GM12878 (cell line): Measurements from ENCODE around the gene ANO6. TPM values are rescaled to one million over a fixed set of nuclear protein-coding genes. Genes with fewer than 3 reads are reported as not detected.

ENCODE experiments used
- ATF7 ChIP-seq: fragments of 450-650 bp; IDR thresholded peaks from 2 replicates; pipeline ENCODE4 v1.6.1; 2016; ENCODE audit warnings: low read depth, mild to moderate bottlenecking
- FOS ChIP-seq: IDR thresholded peaks from 3 replicates; pipeline ENCODE4 v1.6.1; 2011; ENCODE audit warnings: borderline replicate concordance; ENCODE audit not compliant: insufficient read length; ENCODE audit errors: extremely low read depth
- LARP7 ChIP-seq: fragments of 450-650 bp; IDR thresholded peaks from 2 replicates; pipeline ENCODE4 v1.6.1; 2017; ENCODE audit warnings: mild to moderate bottlenecking
- NFYB ChIP-seq: IDR thresholded peaks from 2 replicates; pipeline ENCODE4 v1.6.1; 2011; ENCODE audit warnings: low read depth, mild to moderate bottlenecking, low read length, improper control_type of control experiment, moderate library complexity; ENCODE audit not compliant: insufficient read depth
- RAD21 ChIP-seq: IDR thresholded peaks from 2 replicates; pipeline ENCODE4 v1.6.1; 2011; ENCODE audit warnings: mild to moderate bottlenecking, low read depth, low read length, moderate library complexity; ENCODE audit not compliant: insufficient read depth
- SUPT20H ChIP-seq: IDR thresholded peaks from 2 replicates; pipeline ENCODE4 v1.6.1; 2011; ENCODE audit warnings: low read depth, mild to moderate bottlenecking, low read length, moderate library complexity, borderline replicate concordance; ENCODE audit not compliant: control insufficient read depth
- ZNF217 ChIP-seq: fragments of 450-650 bp; IDR thresholded peaks from 2 replicates; pipeline ENCODE4 v1.6.1; 2017; ENCODE audit warnings: antibody characterized with exemption, mild to moderate bottlenecking
- ZNF24 ChIP-seq: fragments of 450-650 bp; IDR thresholded peaks from 2 replicates; pipeline ENCODE4 v1.6.1; 2017; ENCODE audit warnings: antibody characterized with exemption, mild to moderate bottlenecking
- ZNF384 ChIP-seq: IDR thresholded peaks from 2 replicates; pipeline ENCODE4 v1.6.1; 2012; ENCODE audit warnings: low read depth, mild to moderate bottlenecking, low read length, improper control_type of control experiment, borderline replicate concordance
- ZZZ3 ChIP-seq: IDR thresholded peaks from 2 replicates; pipeline ENCODE4 v1.6.1; 2011; ENCODE audit warnings: low read depth; ENCODE audit not compliant: control insufficient read depth, insufficient read length
- polyA plus RNA-seq, 11 experiments: library from polyadenylated mRNA; depleted of rRNA in 4 of 11; unstranded in 6 of 11; stranded (reverse) in 5 of 11; fragments of >200 nt; fragmentation: Nextera tagmentation in 4 of 11; fragmentation: Illumina TruSeq in 1 of 11; extraction: Ambion mirVana in 4 of 11; extraction: Trizol in 1 of 11; gene quantifications; 1 replicate in 1 of 11; 2 replicates in 10 of 11; pipeline versions ENCODE4 v1.2.1 to v1.2.3, GENCODE V29; 2011 to 2016; ENCODE audit warnings: inconsistent platforms in 2 of 11, missing spikeins in 2 of 11, low read depth in 1 of 11
- total RNA-seq, 4 experiments: library from RNA; depleted of rRNA in 3 of 4; stranded (reverse); fragments of >200 nt in 3 of 4; fragmentation: Illumina TruSeq in 1 of 4; extraction: Trizol in 1 of 4; gene quantifications; 2 replicates each; pipeline versions ENCODE4 v1.2.1 to v1.2.3, GENCODE V29; 2013 to 2021
- TF ChIP-seq, protein P1 (sequence below), 3 experiments: IDR thresholded peaks in 2 of 3; conservative IDR thresholded peaks in 1 of 3; 2 replicates each; pipeline ENCODE4 v1.5.1; 2011; ENCODE audit warnings: low read depth in 3 of 3, low read length in 3 of 3, mild to moderate bottlenecking in 3 of 3, control low read depth in 2 of 3, moderate library complexity in 2 of 3, inconsistent platforms in 1 of 3, mixed read lengths in 1 of 3; ENCODE audit not compliant: control insufficient read depth in 2 of 3, insufficient read depth in 1 of 3; ENCODE audit errors: extremely low read depth in 1 of 3
- TF ChIP-seq, protein P2 (sequence below): fragments of 450-650 bp; conservative IDR thresholded peaks from 2 replicates; pipeline ENCODE4 v1.6.1; 2017; ENCODE audit warnings: mild to moderate bottlenecking, moderate library complexity
- TF ChIP-seq, protein P3 (sequence below): fragments of 450-650 bp; formaldehyde crosslinking; IDR thresholded peaks from 2 replicates; pipeline ENCODE4 v1.5.0; 2022; ENCODE audit warnings: mild to moderate bottlenecking, missing genetic modification characterization
- TF ChIP-seq, protein P4 (sequence below): fragments of 450-650 bp; IDR thresholded peaks from 2 replicates; pipeline ENCODE4 v1.6.1; 2017; ENCODE audit warnings: mild to moderate bottlenecking, low read depth, inconsistent platforms; ENCODE audit not compliant: poor library complexity, severe bottlenecking

Gene ANO6
- total and polyA plus RNA-seq, 10 of the 15 experiments (the other 5 are each of a cell fraction or from before 2014, with no cell fraction given) = 4.6 to 30.3 (median 26.0) TPM

DNA sequence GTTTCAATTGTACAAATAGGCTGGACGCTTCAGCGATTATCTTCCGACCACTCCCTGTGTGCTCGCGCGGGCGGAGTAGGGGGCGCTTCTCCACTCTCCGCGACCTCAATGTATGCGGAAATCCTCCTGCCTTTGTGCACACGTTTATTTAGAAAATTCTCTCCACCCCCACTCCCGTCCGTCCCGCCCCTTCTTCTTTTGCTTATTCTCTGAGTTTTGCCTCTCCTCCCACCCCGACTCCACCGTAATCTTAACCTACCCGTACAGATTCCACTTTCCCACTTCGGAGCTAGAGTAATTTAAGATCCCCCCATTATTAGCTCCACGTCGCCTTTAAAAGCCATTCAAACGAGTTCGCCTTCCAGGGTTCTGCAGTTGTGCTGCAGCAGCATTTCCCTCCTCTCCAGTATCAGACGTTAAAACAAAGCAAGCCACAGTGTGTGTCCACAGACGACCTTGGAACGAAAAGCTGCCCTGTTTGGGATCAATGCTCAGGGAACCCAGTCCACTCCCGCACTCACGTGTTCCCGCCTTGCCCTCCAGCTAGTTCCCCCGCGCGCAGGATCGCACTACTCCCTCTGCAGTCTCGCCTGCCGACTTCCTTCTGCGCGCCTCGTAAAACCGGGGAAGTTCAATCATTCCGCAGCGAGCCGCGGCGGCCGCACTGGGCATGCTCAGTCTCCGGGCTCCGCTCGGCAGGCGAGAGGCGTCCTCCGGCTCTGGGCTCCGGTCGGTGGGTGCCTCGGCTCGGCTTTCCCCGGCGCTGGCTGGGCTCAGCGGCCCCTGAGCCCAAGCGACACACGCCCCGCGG is at the start of gene ANO6 (continued):
- TF ChIP-seq, protein P1, sequence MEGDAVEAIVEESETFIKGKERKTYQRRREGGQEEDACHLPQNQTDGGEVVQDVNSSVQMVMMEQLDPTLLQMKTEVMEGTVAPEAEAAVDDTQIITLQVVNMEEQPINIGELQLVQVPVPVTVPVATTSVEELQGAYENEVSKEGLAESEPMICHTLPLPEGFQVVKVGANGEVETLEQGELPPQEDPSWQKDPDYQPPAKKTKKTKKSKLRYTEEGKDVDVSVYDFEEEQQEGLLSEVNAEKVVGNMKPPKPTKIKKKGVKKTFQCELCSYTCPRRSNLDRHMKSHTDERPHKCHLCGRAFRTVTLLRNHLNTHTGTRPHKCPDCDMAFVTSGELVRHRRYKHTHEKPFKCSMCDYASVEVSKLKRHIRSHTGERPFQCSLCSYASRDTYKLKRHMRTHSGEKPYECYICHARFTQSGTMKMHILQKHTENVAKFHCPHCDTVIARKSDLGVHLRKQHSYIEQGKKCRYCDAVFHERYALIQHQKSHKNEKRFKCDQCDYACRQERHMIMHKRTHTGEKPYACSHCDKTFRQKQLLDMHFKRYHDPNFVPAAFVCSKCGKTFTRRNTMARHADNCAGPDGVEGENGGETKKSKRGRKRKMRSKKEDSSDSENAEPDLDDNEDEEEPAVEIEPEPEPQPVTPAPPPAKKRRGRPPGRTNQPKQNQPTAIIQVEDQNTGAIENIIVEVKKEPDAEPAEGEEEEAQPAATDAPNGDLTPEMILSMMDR (IDR thresholded peaks at IDR 0.05 in 2 of 3, conservative IDR thresholded peaks at IDR 0.05 in 1 of 3; ENCODE audit: control insufficient read depth in 2 of 3, extremely low read depth in 1 of 3, insufficient read depth in 1 of 3, low read depth in 3 of 3, low read length in 3 of 3) = peak in 2 of 3 experiments; percentile 13 to 47; a peak in 2 of 6 replicates
- TF ChIP-seq, protein P2, sequence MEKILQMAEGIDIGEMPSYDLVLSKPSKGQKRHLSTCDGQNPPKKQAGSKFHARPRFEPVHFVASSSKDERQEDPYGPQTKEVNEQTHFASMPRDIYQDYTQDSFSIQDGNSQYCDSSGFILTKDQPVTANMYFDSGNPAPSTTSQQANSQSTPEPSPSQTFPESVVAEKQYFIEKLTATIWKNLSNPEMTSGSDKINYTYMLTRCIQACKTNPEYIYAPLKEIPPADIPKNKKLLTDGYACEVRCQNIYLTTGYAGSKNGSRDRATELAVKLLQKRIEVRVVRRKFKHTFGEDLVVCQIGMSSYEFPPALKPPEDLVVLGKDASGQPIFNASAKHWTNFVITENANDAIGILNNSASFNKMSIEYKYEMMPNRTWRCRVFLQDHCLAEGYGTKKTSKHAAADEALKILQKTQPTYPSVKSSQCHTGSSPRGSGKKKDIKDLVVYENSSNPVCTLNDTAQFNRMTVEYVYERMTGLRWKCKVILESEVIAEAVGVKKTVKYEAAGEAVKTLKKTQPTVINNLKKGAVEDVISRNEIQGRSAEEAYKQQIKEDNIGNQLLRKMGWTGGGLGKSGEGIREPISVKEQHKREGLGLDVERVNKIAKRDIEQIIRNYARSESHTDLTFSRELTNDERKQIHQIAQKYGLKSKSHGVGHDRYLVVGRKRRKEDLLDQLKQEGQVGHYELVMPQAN = no peak; the same call in 1 of the 2 replicates
- peak; percentile 41; the same call in 1 of the 2 replicates for TF ChIP-seq ATF7
- TF ChIP-seq, protein P3, sequence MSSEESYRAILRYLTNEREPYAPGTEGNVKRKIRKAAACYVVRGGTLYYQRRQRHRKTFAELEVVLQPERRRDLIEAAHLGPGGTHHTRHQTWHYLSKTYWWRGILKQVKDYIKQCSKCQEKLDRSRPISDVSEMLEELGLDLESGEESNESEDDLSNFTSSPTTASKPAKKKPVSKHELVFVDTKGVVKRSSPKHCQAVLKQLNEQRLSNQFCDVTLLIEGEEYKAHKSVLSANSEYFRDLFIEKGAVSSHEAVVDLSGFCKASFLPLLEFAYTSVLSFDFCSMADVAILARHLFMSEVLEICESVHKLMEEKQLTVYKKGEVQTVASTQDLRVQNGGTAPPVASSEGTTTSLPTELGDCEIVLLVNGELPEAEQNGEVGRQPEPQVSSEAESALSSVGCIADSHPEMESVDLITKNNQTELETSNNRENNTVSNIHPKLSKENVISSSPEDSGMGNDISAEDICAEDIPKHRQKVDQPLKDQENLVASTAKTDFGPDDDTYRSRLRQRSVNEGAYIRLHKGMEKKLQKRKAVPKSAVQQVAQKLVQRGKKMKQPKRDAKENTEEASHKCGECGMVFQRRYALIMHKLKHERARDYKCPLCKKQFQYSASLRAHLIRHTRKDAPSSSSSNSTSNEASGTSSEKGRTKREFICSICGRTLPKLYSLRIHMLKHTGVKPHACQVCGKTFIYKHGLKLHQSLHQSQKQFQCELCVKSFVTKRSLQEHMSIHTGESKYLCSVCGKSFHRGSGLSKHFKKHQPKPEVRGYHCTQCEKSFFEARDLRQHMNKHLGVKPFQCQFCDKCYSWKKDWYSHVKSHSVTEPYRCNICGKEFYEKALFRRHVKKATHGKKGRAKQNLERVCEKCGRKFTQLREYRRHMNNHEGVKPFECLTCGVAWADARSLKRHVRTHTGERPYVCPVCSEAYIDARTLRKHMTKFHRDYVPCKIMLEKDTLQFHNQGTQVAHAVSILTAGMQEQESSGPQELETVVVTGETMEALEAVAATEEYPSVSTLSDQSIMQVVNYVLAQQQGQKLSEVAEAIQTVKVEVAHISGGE (CRISPR knock-in tag) = no peak
- TF ChIP-seq ZNF217 = no peak
- peak; percentile 27; the same call in 1 of the 2 replicates for TF ChIP-seq LARP7
- TF ChIP-seq, protein P4, sequence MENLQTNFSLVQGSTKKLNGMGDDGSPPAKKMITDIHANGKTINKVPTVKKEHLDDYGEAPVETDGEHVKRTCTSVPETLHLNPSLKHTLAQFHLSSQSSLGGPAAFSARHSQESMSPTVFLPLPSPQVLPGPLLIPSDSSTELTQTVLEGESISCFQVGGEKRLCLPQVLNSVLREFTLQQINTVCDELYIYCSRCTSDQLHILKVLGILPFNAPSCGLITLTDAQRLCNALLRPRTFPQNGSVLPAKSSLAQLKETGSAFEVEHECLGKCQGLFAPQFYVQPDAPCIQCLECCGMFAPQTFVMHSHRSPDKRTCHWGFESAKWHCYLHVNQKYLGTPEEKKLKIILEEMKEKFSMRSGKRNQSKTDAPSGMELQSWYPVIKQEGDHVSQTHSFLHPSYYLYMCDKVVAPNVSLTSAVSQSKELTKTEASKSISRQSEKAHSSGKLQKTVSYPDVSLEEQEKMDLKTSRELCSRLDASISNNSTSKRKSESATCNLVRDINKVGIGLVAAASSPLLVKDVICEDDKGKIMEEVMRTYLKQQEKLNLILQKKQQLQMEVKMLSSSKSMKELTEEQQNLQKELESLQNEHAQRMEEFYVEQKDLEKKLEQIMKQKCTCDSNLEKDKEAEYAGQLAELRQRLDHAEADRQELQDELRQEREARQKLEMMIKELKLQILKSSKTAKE = peak; percentile 29
- no peak for TF ChIP-seq FOS
- no peak for TF ChIP-seq ZNF24
- no peak for TF ChIP-seq ZNF384
- TF ChIP-seq RAD21 = no peak
- no peak for TF ChIP-seq ZZZ3
- TF ChIP-seq SUPT20H = no peak
- no peak for TF ChIP-seq NFYB
